GM12891 (cell line): ENCODE measurements around the gene FILIP1L.
A peak's percentile ranks its signal among the peaks of the same experiment; 100 is the strongest.

ENCODE experiments used
- DNase-seq: peaks from one replicate; pipeline ENCODE4 v3.0.0; 2011; ENCODE audit warnings: low spot score; ENCODE audit not compliant: insufficient read length
- FAIRE-seq: peaks from 2 replicates; lab custom pipeline; 2011; peaks lifted over from hg19 to GRCh38; lab: Jason Lieb, UNC
- PAX5 ChIP-seq: IDR thresholded peaks from 2 replicates; pipeline ENCODE4 v1.6.1; 2011; ENCODE audit warnings: low read length, moderate library complexity, mild to moderate bottlenecking; ENCODE audit not compliant: insufficient read depth, severe bottlenecking
- POLR2A ChIP-seq: IDR thresholded peaks from 2 replicates; pipeline ENCODE4 v1.6.1; 2011; ENCODE audit warnings: low read depth, low read length, control low read depth
- POLR2AphosphoS5 ChIP-seq: IDR thresholded peaks from 2 replicates; pipeline ENCODE4 v1.6.1; 2011; ENCODE audit warnings: low read depth, low read length, control low read depth
- POU2F2 ChIP-seq: IDR thresholded peaks from 2 replicates; pipeline ENCODE4 v1.6.1; 2011; ENCODE audit warnings: low read depth, mild to moderate bottlenecking, control low read depth, low read length, moderate library complexity
- SPI1 ChIP-seq: IDR thresholded peaks from 2 replicates; pipeline ENCODE4 v1.6.1; 2011; ENCODE audit warnings: low read depth, low read length, control low read depth
- TAF1 ChIP-seq: IDR thresholded peaks from 2 replicates; pipeline ENCODE4 v1.6.1; 2011; ENCODE audit warnings: low read depth, low read length, control low read depth

The FILIP1L gene

GRCh38 chr3:99961756-99962515 is 152.4 kb downstream of the FILIP1L start:
- DNase-seq = no peak
- TF ChIP-seq POLR2A = no peak
- no peak for TF ChIP-seq POLR2AphosphoS5
- no peak for TF ChIP-seq POU2F2
- no peak for TF ChIP-seq PAX5
- no peak for TF ChIP-seq TAF1
- no peak for TF ChIP-seq SPI1
- FAIRE-seq = no peak

DNA sequence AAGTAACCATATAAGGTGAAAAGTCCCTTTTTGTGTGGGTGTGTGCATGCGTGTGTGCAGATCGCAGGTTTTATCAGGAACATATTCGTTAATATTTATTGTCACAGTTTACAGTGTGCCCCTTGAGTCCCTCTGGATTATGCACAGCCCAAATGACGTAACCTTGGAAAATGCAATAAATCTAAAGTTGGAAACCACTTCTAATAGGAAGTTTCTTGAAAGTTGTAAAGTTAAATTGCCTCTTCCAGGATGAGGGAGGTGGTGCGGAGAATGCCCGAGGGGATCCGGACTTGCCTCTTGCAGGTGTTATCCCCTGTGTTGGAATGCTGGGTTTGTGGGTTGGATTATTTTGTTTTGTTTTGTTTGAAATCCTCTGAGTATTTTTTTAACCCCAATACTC is 153.4 kb downstream of the FILIP1L start:
- no peak for FAIRE-seq
- no peak for DNase-seq
- no peak for TF ChIP-seq PAX5
- TF ChIP-seq POU2F2 = no peak
- TF ChIP-seq POLR2A = no peak
- no peak for TF ChIP-seq POLR2AphosphoS5
- TF ChIP-seq SPI1 = no peak
- no peak for TF ChIP-seq TAF1

DNA sequence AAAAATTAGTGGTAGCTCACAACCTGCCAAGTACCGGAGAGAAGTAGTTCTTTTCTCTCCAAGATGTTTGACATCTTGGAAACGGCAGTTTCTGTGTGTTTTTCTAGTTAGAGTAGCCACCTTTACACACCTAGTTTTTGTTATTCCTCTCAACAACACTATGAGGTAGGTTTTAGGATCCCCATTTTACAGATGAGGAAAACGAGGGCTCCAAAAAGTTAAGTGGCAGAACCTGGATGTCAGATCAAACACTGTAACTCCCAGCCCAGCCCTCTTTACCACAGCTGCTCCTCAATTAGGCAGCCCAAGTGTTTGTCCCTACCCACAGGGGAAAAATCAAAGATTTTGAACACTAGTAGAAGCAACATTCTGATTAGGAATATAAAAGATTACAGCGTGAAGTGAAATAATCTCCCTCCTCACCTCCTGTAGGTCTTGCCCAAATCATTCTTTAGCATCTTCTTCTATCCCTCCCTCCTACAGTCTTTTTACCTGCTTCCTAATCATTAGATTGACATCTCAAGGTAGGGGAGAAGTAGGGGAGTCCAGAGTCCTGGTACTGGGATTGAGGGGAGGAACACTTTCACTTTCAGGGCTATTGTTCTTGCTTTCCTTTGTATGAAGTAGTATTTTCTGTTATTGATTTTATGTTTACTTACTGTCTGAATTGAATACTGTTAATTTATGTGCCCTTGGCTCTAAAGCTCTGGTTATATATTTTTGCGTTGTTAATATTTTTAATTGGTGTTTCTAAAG is 154.0 kb downstream of the FILIP1L start:
- no peak for DNase-seq
- FAIRE-seq = no peak
- no peak for TF ChIP-seq POU2F2
- no peak for TF ChIP-seq POLR2AphosphoS5
- TF ChIP-seq TAF1 = no peak
- TF ChIP-seq SPI1 = no peak

GRCh38 chr3:99958222-99958912 is 155.9 kb downstream of the FILIP1L start:
- DNase-seq = no peak
- no peak for TF ChIP-seq TAF1
- TF ChIP-seq PAX5 = no peak
- no peak for TF ChIP-seq POLR2A
- TF ChIP-seq POU2F2 = no peak
- no peak for TF ChIP-seq POLR2AphosphoS5
- TF ChIP-seq SPI1 = no peak
- no peak for FAIRE-seq

GRCh38 chr3:99957151-99957796 is 157.0 kb downstream of the FILIP1L start:
- DNase-seq (no peak), FAIRE-seq (no peak)
- TF ChIP-seq SPI1 (peak; percentile 42; the same call in 1 of the 2 replicates), TAF1 (no peak), POLR2AphosphoS5 (no peak), PAX5 (no peak), POLR2A (no peak), POU2F2 (no peak)

DNA sequence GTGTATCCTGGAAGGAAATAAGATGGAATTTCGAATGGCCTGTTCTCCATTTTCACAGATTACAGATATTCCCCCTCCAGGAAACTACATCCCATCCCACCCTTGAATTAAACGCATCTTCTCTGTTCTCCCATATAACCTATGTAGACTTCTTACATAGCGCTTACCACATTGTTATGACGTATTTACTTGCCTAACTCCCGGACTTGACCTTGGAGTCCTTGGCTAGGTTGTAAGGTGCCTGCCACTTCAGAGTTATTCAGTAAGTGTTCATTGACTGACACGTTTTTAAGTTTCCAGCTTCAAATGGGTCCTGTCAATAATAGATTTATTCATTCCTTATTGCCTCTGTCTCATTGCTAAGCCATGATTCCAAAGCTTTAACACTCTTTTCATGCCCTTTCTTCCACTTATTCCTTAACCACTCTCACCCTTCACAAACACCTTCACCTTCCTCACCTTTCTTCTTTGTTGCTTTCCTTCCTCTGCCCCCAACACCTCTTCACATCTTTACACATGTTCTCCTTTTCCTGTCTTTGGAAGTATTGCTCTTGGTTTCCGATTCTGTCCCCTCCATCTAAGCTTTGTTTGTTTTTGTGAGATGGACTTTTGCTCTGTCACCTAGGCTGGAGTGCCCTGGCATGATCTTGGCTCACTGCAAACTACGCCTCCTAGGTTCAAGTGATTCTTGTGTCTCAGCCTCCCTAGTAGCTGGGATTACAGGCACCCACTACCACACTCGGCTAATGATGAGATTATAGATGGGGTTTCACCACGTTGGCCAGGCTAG is 158.3 kb downstream of the FILIP1L start:
- FAIRE-seq (no peak), DNase-seq (no peak)
- no peak for TF ChIP-seq SPI1
- no peak for TF ChIP-seq PAX5
- TF ChIP-seq POLR2AphosphoS5 = no peak
- no peak for TF ChIP-seq POU2F2
- no peak for TF ChIP-seq TAF1
- no peak for TF ChIP-seq POLR2A

GRCh38 chr3:99954914-99955644 is 159.2 kb downstream of the FILIP1L start:
- DNase-seq (no peak), FAIRE-seq (no peak)
- no peak for TF ChIP-seq TAF1
- TF ChIP-seq POLR2AphosphoS5 = no peak
- no peak for TF ChIP-seq POLR2A
- TF ChIP-seq SPI1 = no peak
- no peak for TF ChIP-seq PAX5
- no peak for TF ChIP-seq POU2F2

DNA sequence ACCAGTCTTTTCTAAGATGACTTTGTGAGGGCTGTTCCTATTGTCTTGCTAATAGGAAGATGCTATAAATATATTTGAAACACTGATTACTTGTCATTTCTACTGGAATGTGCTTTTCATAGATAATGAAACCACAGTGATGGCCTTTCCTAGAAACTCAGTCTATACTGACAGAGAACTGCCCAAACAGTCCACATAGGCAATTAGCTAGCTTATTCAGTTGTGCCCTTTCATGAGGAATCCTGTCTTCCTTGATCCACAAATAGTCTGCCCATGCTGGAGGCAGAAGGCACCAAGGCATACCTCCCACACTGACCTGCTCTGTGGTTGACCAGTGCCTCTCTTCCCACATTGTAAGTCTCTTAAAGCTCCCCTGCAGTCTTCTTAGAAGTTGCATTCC is 160.7 kb downstream of the FILIP1L start:
- DNase-seq = no peak
- peak; percentile 62 for FAIRE-seq
- no peak for TF ChIP-seq POLR2AphosphoS5
- TF ChIP-seq TAF1 = no peak
- no peak for TF ChIP-seq POLR2A
- no peak for TF ChIP-seq PAX5
- no peak for TF ChIP-seq SPI1
- TF ChIP-seq POU2F2 = no peak
